Measurements from ENCODE around the gene GABRR2.

The GABRR2 gene

GRCh38 chr6:89281779-89282246 lies 33.3 kb downstream of the GABRR2 start:
- H3K27ac ChIP-seq, result no peak overlapping the region
- no peak for TF ChIP-seq ZFX (IDR thresholded peaks at IDR 0.05)
- TF ChIP-seq CTCF (conservative IDR thresholded peaks at IDR 0.05), result peak; percentile 20; the same call in 1 of the 2 replicates

- TF ChIP-seq CTCF (conservative IDR thresholded peaks at IDR 0.05) (no peak), ZFX (IDR thresholded peaks at IDR 0.05) (no peak)
- H3K27ac ChIP-seq, result no peak overlapping the region
Measured at GRCh38 chr6:89278956-89279355, 36.1 kb downstream of the GABRR2 start.

- no peak overlapping the region for H3K27ac ChIP-seq
- TF ChIP-seq ZFX (IDR thresholded peaks at IDR 0.05) (no peak), CTCF (conservative IDR thresholded peaks at IDR 0.05) (no peak)
Measured at GRCh38 chr6:89275900-89276299, 39.2 kb downstream of the GABRR2 start.

- no peak overlapping the region for H3K27ac ChIP-seq
- TF ChIP-seq ZFX (IDR thresholded peaks at IDR 0.05) (no peak), CTCF (conservative IDR thresholded peaks at IDR 0.05) (no peak)
Measured at GRCh38 chr6:89273816-89274215, 41.3 kb downstream of the GABRR2 start.

- H3K27ac ChIP-seq, result no peak overlapping the region
- TF ChIP-seq CTCF (conservative IDR thresholded peaks at IDR 0.05) (no peak), ZFX (IDR thresholded peaks at IDR 0.05) (no peak)
Measured at GRCh38 chr6:89272596-89272995, 42.5 kb downstream of the GABRR2 start.

GRCh38 chr6:89270951-89271721 lies 44.0 kb downstream of the GABRR2 start:
- TF ChIP-seq ZFX (IDR thresholded peaks at IDR 0.05) (no peak), CTCF (conservative IDR thresholded peaks at IDR 0.05) (no peak)
- H3K27ac ChIP-seq, result no peak overlapping the region

- no peak for TF ChIP-seq ZFX (IDR thresholded peaks at IDR 0.05)
- TF ChIP-seq CTCF (conservative IDR thresholded peaks at IDR 0.05), result no peak
- H3K27ac ChIP-seq, result no peak overlapping the region
Measured at GRCh38 chr6:89269981-89270380, 45.1 kb downstream of the GABRR2 start.

Data from C4-2B (cell line).